A549 (cell line): ENCODE data around the gene RGL4.
"Not testable (repeated sequence)": the region's sequence is repeated elsewhere in the genome, so short reads cannot be mapped to it uniquely, and the experiment has no call there.

Experiments
- CBX2 ChIP-seq: fragments of 200-600 bp; sonication (generic); IDR thresholded peaks from 2 replicates; pipeline ENCODE4 v1.6.1; 2016; ENCODE audit warnings: low read depth, mild to moderate bottlenecking, borderline replicate concordance
- CEBPB ChIP-seq, 2 experiments: fragments of >200 bp in 1 of 2; sonication (Bioruptor Twin) in 1 of 2; formaldehyde crosslinking in 1 of 2; IDR thresholded peaks; 2 replicates each; pipeline ENCODE4 v1.6.1; 2012 to 2016
- CTCF ChIP-seq: fragments of >200 bp; sonication (Bioruptor Twin); formaldehyde crosslinking; IDR thresholded peaks from 3 replicates; pipeline ENCODE4 v1.5.1; 2016
- ESRRA ChIP-seq: fragments of 150-350 bp; IDR thresholded peaks from 2 replicates; pipeline ENCODE4 v1.6.1; 2014; ENCODE audit warnings: mild to moderate bottlenecking, low read length, borderline replicate concordance
- JUNB ChIP-seq: fragments of >200 bp; sonication (Bioruptor Twin); formaldehyde crosslinking; IDR thresholded peaks from 2 replicates; pipeline ENCODE4 v1.6.1; 2016
- NPAS2 ChIP-seq: fragments of 250-450 bp; sonication (Bioruptor Pico); IDR thresholded peaks from 2 replicates; pipeline ENCODE4 v1.8.0; 2022; ENCODE audit warnings: mild to moderate bottlenecking, moderate library complexity, borderline replicate concordance
- POLR2A ChIP-seq: IDR thresholded peaks from 2 replicates; pipeline ENCODE4 v1.6.1; 2012; ENCODE audit warnings: mild to moderate bottlenecking, low read length
- POLR2AphosphoS2 ChIP-seq: conservative IDR thresholded peaks from 2 replicates; pipeline ENCODE4 v1.6.1; 2012; ENCODE audit warnings: low read length, improper control_type of control experiment, inconsistent platforms
- RARB ChIP-seq: fragments of 250-450 bp; sonication (Bioruptor Pico); IDR thresholded peaks from 2 replicates; pipeline ENCODE4 v1.8.0; 2021; ENCODE audit warnings: mild to moderate bottlenecking, moderate library complexity
- RFX5 ChIP-seq: fragments of 450-650 bp; IDR thresholded peaks from 2 replicates; pipeline ENCODE4 v1.7.1; 2014; ENCODE audit warnings: antibody characterized with exemption, mild to moderate bottlenecking, moderate library complexity
- USF2 ChIP-seq: fragments of 450-650 bp; IDR thresholded peaks from 2 replicates; pipeline ENCODE4 v1.6.1; 2014; ENCODE audit warnings: antibody characterized with exemption
- ZSCAN20 ChIP-seq: fragments of 250-450 bp; sonication (Bioruptor Pico); IDR thresholded peaks from 2 replicates; pipeline ENCODE4 v1.8.0; 2022; ENCODE audit warnings: mild to moderate bottlenecking, moderate library complexity

DNA sequence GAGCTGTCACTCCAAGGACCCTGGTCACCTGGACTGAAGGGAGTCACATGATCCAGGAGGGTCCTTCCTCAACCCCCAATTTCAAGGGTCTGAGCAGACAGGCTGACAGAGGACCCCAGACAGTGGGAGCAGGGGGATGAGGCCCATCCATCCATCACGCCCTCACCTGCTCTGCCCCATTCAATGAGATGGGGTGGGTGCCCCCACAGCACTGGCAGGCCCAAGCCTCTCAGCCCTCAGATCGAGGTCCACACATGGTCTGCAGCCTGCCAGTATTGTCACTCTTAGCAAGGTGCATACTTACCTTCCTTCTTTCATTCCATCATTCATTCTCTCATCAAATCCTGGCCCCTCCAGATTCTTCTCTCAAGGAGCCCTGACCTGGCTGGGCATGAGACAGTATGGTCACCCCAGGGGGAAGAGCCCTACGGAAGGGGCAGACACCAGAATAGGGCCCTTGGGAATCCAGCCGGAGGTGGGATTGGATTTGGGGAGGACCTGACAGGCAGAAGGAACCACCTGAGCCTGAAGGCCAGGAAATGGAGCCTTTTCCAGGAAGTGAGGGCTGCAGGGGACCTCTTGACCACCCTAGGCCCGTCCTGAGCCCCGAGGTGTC, 15.8 kb upstream of the RGL4 start:
- TF ChIP-seq USF2; CTCF; CEBPB (IDR thresholded peaks at IDR 0.05); RARB (CRISPR knock-in tag); JUNB; POLR2A; RFX5; ZSCAN20 (CRISPR knock-in tag); ESRRA; CBX2; POLR2AphosphoS2; NPAS2 (CRISPR knock-in tag): not testable (repeated sequence)
